ENCODE results near the gene FAM151B.
"Not testable (repeated sequence)": the region's sequence is repeated elsewhere in the genome, so short reads cannot be mapped to it uniquely, and the experiment has no call there.

FAM151B gene, protein sequence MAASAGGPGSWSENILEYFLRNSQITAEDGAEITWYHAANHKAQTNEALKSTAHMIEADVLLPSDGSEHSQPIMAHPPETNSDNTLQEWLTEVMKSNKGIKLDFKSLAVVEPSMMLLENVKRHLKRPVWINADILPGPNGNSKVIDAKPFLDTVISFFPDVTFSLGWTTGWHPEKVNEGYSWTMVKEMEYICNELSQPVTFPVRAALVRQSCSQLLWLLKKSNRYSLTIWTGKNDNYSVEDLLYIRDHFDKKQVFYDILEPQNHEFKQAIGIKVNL

DNA sequence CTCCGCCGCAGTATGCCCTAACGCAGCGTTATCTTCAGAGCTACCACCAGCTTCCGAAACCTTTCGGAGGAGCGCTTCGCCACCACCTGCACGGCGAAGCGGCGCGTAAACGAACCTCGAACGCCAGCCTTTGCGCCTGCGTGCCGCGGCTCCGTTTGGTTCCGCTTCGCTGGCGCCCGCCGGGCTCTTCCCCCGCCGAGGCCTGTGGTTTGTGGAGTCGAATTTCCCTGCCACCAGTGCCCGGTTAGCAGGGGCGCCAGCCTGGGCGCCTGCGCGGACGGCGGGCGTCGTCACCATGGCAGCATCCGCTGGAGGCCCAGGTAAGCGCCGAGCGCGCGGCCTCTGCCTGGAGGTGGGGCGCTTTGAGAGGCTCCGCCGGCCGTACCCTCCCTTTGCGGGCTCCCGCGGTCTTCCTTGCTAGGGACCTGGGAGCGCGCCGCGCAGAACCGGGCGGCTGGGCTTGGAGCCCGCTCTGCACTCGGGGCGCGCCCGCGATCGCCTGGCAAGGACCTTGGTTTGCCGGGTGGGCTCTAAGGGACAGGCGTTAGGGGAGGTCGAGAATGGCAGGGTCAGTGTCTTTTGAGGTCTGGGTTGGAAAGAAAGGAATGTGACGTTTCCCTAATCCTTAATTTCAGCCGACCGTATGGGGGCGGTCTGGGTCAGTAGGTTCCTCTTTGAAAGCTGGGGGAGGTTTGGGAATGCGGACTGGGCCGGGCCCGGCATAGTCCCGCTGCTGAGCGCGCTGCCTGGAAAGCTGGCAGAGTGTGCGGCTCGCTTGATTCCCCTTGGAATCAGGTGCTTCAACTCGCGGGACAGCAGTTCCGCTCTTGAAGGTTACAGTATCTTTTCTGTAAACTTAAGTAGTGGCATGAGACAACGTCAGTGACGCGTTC lies at the start of gene FAM151B:
FAM151B (plus strand) TSS at position 272 of the 893 bp plus-strand sequence; CDS start at position 296, 24 bp downstream.
- H3K27me3 Mint-ChIP-seq: peaks cover 27% of the 10 kb centered on the region
- peaks cover 20% of the 10 kb centered on the region for H3K4me1 Mint-ChIP-seq
- peak within 1 kb of the TSS; percentile 66 for H3K4me3 Mint-ChIP-seq
- ATAC-seq: peak; percentile 91
- peaks cover 16% of the 10 kb centered on the region for H3K9me3 Mint-ChIP-seq
- no peaks in the 10 kb centered on the region for H3K36me3 Mint-ChIP-seq
- H3K27ac Mint-ChIP-seq: peak within 1 kb of the TSS; percentile 22

DNA sequence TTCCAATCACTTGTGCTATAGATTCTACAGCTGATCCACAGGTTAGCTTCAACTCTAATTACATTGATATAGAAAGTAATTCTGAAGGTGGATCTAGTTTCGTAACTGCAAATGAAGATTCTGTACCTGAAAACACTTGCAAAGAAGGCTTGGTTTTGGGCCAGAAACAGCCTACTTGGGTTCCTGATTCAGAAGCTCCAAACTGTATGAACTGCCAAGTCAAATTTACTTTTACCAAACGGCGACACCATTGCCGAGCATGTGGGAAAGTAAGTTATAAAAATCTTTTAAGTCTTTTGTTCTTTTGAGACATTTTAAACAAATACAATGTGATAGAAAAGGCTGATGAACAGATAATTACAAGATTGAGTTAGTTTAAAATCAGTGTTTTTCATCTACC lies 49.2 kb upstream of the FAM151B start:
- Mint-ChIP-seq H3K27ac (no peak overlapping the region), H3K27me3 (no peaks in the 10 kb centered on the region), H3K4me1 (no peaks in the 10 kb centered on the region), H3K36me3 (peaks cover 56% of the 10 kb centered on the region), H3K4me3 (no peak overlapping the region), H3K9me3 (no peaks in the 10 kb centered on the region)
- ATAC-seq: no peak

DNA sequence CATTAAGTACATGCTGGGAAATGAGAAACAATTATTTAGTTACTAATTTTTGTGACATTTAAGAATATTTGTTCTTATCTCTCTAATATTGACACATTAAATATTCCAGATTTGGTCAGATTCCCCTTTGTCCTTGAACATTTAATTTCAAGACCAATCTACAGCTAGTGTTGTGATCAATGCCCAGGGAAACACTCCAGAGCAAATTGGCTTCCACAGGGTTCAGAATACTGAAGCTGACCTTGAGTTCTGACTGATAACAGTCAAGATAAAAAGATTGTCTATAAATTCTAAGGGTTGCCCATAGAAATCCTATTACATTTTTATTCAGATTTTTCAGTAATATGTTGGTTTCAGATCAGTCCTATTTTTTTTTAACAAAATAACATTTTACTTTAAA lies 48.7 kb upstream of the FAM151B start:
- H3K27me3 Mint-ChIP-seq: no peaks in the 10 kb centered on the region
- H3K9me3 Mint-ChIP-seq: no peaks in the 10 kb centered on the region
- no peak overlapping the region for H3K27ac Mint-ChIP-seq
- H3K36me3 Mint-ChIP-seq: peaks cover 56% of the 10 kb centered on the region
- ATAC-seq: no peak
- no peak overlapping the region for H3K4me3 Mint-ChIP-seq
- no peaks in the 10 kb centered on the region for H3K4me1 Mint-ChIP-seq

DNA sequence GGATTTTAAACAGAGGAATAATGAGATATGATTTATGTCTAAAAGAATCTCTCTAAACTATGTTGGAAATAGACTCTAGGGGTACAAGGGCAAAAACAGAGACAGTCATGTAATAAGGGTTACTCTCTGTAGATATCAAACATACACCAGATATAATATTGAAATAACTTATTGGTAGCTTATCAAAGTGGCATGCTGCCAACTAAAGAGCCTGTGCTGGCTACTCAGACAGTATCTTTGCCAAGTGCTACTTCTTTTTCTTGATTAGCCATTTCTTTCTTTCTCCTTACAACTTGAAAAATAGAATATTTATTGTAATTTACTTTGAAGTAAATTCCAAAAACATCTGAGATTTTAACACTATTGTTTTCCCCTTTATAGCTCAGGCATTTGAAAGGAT lies 45.2 kb upstream of the FAM151B start:
- Mint-ChIP-seq H3K4me3 (no peak overlapping the region), H3K4me1 (no peaks in the 10 kb centered on the region), H3K27me3 (no peaks in the 10 kb centered on the region), H3K36me3 (peaks cover 46% of the 10 kb centered on the region), H3K27ac (no peak overlapping the region), H3K9me3 (no peaks in the 10 kb centered on the region)
- no peak for ATAC-seq

DNA sequence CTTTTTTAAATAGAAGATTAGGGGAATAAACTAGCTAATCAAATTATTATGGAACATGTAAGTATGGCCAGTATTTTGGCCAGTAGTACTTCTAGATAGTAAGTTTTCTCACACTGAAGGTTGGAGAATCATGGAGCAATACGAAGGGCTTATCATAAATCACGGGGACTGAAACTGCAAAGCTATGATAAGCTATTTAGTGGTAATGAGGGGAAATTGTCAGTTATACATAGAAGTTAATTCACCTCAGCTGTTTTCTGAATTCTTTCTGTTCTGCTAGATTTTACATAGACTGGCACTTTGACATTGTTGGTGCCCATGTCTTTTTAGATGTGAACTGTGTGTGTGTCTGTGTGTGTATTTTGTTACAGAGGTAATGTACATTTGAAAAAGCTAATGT lies 34.5 kb upstream of the FAM151B start:
- no peak overlapping the region for H3K4me3 Mint-ChIP-seq
- H3K27me3 Mint-ChIP-seq: no peaks in the 10 kb centered on the region
- H3K4me1 Mint-ChIP-seq: no peaks in the 10 kb centered on the region
- H3K36me3 Mint-ChIP-seq: peaks cover 75% of the 10 kb centered on the region
- H3K9me3 Mint-ChIP-seq: no peaks in the 10 kb centered on the region
- no peak overlapping the region for H3K27ac Mint-ChIP-seq
- ATAC-seq: no peak

DNA sequence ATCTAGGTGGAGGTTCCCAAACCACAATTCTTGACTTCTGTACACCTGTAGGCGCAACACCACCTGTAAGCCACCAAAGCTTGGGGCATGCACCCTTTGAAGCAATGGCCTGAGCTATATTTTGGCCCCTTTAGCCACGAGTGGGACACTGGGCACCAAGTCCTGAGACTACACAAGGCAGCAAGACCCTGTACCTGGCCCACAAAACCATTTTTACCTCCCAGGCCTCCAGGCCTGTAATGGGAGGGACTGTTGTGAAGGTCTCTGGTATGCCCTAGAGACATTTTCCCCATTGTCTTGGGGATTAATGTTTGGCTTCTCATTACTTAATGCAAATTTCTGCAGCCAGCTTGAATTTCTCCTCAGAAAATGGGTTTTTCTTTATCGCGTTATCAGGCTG lies 24.6 kb upstream of the FAM151B start:
- no peak for ATAC-seq
- H3K4me1 Mint-ChIP-seq: no peaks in the 10 kb centered on the region
- H3K4me3 Mint-ChIP-seq: no peak overlapping the region
- H3K9me3 Mint-ChIP-seq: peaks cover 21% of the 10 kb centered on the region
- no peak overlapping the region for H3K27ac Mint-ChIP-seq
- H3K27me3 Mint-ChIP-seq: no peaks in the 10 kb centered on the region
- H3K36me3 Mint-ChIP-seq: peaks cover 97% of the 10 kb centered on the region

DNA sequence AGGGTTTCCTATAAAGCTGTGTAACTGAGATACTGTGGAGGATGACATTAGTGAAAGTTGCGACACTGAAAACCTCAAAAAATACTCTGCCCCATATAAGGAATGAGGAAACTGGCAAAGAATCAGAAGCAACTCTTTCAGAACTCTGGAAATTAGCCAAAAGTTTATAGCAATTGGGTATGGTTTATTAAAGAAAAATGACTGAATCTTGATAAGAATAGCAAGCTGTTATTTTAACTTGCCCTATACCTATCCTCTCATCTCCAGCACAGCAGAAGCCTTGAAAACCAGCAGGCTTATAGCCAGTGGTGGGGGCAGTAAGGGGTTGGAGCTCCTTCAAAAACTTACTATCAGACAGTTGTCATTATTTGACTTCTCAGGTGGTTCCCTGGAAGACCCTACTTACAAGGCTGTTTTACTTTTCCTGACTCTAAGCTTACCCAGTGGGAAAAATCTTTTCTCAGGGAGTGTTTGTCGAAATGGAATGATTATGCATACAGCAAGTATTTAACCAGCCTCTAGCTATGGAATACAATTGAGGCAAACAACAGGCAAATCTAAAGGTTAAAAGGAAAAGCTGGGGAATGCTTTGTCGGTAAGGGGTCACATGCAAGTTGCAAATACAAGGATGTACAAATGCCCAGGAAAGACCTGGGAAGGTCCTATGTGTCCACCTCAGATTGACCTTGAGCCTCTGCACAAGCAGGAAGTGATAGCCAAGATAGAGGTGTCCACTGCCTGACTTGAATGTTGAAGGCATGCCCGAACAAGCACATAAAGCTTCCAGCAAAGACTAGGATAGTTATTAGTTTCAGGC lies 21.0 kb upstream of the FAM151B start:
- no peak overlapping the region for H3K4me3 Mint-ChIP-seq
- no peaks in the 10 kb centered on the region for H3K4me1 Mint-ChIP-seq
- no peak for ATAC-seq
- H3K27me3 Mint-ChIP-seq: no peaks in the 10 kb centered on the region
- H3K9me3 Mint-ChIP-seq: peaks cover 29% of the 10 kb centered on the region
- peaks cover 95% of the 10 kb centered on the region for H3K36me3 Mint-ChIP-seq
- H3K27ac Mint-ChIP-seq: no peak overlapping the region

DNA sequence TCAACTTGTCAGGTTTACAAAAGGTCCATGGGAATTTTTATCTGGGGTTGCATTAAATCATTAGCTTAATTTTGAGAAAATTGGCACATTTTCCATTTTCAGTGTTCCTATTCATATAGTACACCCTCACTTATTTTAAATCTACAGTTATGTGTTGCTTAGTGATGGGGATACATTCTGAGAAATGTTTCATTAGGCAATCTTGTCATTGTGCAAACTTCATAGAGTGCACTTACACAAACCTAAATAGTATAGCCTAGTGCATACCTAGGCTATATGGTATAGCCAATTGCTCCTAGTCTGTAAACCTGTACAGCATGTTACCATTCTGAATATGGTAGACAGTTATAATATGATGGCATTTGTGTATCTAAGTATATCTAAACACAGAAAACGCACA lies 19.8 kb upstream of the FAM151B start:
- H3K36me3 Mint-ChIP-seq: peaks cover 94% of the 10 kb centered on the region
- H3K9me3 Mint-ChIP-seq: peaks cover 25% of the 10 kb centered on the region
- no peak overlapping the region for H3K4me3 Mint-ChIP-seq
- H3K27ac Mint-ChIP-seq: no peak overlapping the region
- no peak for ATAC-seq
- H3K4me1 Mint-ChIP-seq: no peaks in the 10 kb centered on the region
- H3K27me3 Mint-ChIP-seq: no peaks in the 10 kb centered on the region

DNA sequence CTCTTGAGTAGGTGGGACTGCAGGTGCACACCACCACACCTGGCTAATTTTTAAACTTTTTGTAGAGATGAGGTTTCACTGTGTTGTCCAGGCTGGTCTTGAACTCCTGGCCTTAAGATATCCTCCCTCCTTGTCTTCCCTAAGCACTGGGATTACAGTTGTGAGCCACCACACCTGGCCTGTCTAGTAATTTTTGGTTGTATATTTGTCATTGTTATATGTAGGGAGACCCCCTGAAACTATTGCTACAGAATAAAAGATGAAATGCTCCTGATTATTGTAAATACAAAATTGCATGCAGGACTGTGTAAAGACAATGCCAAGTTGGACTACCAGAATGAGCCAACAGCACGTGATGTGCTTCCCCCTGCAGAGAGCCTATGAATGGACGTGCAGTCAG lies 17.3 kb upstream of the FAM151B start:
- H3K36me3 Mint-ChIP-seq: peaks cover 94% of the 10 kb centered on the region
- ATAC-seq, H3K4me1 Mint-ChIP-seq, H3K27ac Mint-ChIP-seq, H3K27me3 Mint-ChIP-seq, H3K4me3 Mint-ChIP-seq: not testable (repeated sequence)
- peaks cover 10% of the 10 kb centered on the region for H3K9me3 Mint-ChIP-seq

DNA sequence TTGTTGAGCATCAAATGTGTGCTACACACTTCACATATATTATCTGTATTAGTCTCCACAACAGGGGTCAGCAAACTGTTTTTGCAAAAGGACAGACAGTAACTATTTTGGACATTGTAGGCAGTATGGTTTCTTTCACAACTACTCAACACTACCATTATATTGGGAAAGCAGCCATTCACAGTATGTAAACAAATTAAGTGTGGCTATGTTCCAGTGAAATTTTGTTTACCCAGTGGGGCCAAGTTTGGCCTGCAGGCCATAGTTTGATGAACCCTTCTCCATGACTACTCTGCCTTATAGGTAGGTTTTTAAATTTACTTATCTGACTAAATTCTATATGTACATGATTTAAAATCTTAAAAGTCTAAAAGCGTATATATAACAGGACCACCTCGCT lies 13.0 kb upstream of the FAM151B start:
- Mint-ChIP-seq H3K9me3 (peaks cover 6% of the 10 kb centered on the region), H3K27me3 (no peaks in the 10 kb centered on the region), H3K4me1 (no peaks in the 10 kb centered on the region), H3K36me3 (peaks cover 67% of the 10 kb centered on the region), H3K27ac (no peak overlapping the region), H3K4me3 (no peak overlapping the region)
- ATAC-seq: no peak

DNA sequence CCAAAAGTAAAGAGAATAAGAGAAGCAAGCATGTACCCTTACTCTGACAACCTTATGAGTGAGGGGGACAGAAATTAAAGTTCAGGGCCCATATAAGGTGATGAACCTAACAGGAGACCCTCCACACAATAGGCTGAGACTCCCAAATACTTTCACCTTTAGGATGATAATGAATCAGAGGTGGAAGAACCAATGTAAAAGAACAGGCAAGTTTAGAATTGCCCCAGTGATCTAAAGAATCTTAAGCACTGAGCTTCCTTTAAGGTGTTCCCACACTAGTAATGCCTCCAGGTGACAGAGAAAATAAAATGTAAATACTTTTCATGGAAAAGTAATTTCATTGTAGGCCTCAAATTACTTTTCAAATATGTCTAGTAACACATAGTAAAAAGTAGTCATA lies 8.2 kb upstream of the FAM151B start:
- H3K4me3 Mint-ChIP-seq: no peak overlapping the region
- peaks cover 32% of the 10 kb centered on the region for H3K36me3 Mint-ChIP-seq
- H3K9me3 Mint-ChIP-seq: peaks cover 13% of the 10 kb centered on the region
- H3K4me1 Mint-ChIP-seq: no peaks in the 10 kb centered on the region
- no peak for ATAC-seq
- no peak overlapping the region for H3K27ac Mint-ChIP-seq
- H3K27me3 Mint-ChIP-seq: peaks cover 6% of the 10 kb centered on the region

DNA sequence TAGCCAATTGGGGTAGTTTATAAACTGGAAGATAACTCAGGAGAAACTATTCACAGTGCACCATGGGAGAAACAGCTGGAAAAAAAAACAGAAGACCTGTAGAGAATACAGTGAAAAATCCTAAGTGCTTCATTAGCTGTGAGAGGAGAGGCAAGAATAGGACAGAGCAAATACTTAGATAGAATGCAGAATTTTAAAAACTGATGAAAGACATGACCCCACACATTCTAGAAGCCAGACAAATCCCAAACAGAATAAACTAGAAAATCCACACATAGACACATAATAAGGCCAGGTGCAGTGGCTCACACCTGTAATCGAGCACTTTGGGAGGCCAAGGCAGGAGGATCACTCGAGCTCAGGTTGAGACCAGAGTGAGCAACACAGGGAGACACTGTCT lies 7.5 kb upstream of the FAM151B start:
- Mint-ChIP-seq H3K9me3 (peaks cover 17% of the 10 kb centered on the region), H3K36me3 (peaks cover 26% of the 10 kb centered on the region), H3K4me1 (no peaks in the 10 kb centered on the region), H3K27me3 (peaks cover 12% of the 10 kb centered on the region), H3K4me3 (no peak overlapping the region), H3K27ac (no peak overlapping the region)
- ATAC-seq: no peak

DNA sequence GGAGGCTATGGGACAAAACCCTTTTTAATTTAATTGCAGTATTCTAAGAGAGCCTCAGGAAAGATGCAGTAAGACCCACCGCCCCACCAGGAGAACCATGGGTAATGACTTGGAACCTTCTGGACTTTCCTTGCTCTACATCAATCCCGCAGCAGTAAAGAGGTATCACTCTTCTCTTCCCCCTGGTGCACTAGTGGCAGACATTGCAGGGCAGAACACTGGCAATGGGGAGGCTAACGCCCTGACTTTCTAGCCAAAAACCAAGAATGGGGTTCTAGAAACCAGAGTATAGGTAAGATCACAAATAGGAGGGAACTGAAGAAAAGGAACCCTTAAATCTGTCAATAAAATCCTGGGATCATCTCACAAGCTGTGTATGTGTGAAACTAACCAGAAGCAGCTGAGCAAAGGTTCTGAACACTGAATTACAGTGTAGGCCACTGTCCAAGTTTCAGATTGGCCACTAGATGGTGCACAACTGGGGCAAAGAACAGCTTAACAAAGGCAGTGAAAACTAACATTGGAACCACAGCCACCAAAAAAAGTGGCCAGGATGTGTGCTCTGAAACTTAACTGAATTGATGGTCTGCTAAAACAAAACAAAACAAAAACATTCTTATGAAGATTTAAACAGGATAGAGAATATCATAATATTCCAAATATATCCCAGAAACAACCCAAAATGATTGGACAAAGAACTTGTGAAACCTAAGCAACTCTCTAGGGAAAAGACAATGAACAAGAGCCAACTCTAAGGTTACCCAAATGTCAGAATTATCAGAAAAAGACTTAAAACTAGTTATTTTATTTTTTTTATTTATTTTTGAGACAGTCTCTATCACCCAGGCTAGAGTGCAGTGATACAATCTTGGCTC lies 6.6 kb upstream of the FAM151B start:
- Mint-ChIP-seq H3K4me1 (no peaks in the 10 kb centered on the region), H3K27ac (no peak overlapping the region), H3K9me3 (peaks cover 18% of the 10 kb centered on the region), H3K36me3 (peaks cover 17% of the 10 kb centered on the region), H3K27me3 (peaks cover 15% of the 10 kb centered on the region), H3K4me3 (no peak overlapping the region)
- no peak for ATAC-seq

DNA sequence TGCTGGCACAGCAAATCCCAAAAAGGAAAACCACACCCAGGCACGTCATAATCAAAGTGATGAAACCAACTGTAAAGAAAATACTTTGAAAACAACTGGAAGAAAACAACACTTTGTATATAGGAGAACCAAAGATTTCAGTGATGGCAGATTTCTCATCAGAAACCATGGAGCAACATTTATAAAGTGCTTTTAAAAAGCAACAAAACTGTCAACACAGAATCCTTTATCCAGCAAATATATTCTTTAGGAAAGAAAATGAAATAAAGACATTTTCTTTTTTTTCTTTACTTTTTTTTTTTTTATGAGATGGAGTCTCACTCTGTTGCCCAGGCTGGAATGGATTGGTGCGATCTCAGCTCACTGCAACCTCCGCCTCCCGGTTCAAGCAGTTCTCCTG lies 5.3 kb upstream of the FAM151B start:
- Mint-ChIP-seq H3K4me1 (peaks cover 9% of the 10 kb centered on the region), H3K36me3 (peaks cover 17% of the 10 kb centered on the region), H3K9me3 (peaks cover 25% of the 10 kb centered on the region), H3K27ac (no peak overlapping the region), H3K4me3 (no peak overlapping the region), H3K27me3 (peaks cover 27% of the 10 kb centered on the region)
- ATAC-seq: no peak
